ENCODE results near the gene KNSTRN. TPM values are rescaled to one million over a fixed set of nuclear protein-coding genes. Genes with fewer than 3 reads are reported as not detected.

KNSTRN gene
- total RNA-seq, 6 experiments from 2014 or later = 5.4 to 17.2 (median 11.2) TPM

GRCh38 chr15:40347559-40348473 lies 34.7 kb upstream of the KNSTRN start:
- intact Hi-C loops (cut with DNase I) = loop anchor here in 1 of 2 donors (10.0 kb wide), 1 partner anchor 77 kb away; no protein-coding TSS in a partner anchor
- Histone ChIP-seq H3K36me3 (no peaks in the 10 kb centered on the region), H3K27ac (no peak overlapping the region), H3K4me1 (no peaks in the 10 kb centered on the region), H3K27me3 (no peaks in the 10 kb centered on the region), H3K4me3 (no peak overlapping the region), H3K9me3 (no peaks in the 10 kb centered on the region)
- TF ChIP-seq CTCF (IDR thresholded peaks at IDR 0.05) = no peak
- TF ChIP-seq POLR2A (IDR thresholded peaks at IDR 0.05) = no peak
- ATAC-seq (no peak), DNase-seq (no peak)
- WGBS (ENCODE audit: insufficient coverage, low coverage, low lambda C conversion rate, missing lambda C conversion rate) = 90% methylated on average over 3 of the region's 11 CpGs

GRCh38 chr15:40348474-40348870 lies 34.0 kb upstream of the KNSTRN start:
- no peak for ATAC-seq
- Histone ChIP-seq H3K27me3 (no peaks in the 10 kb centered on the region), H3K4me1 (peaks cover 0 to 5% (median 2%) of the 10 kb centered on the region in 4 donors), H3K4me3 (no peak overlapping the region), H3K36me3 (no peaks in the 10 kb centered on the region), H3K9me3 (no peaks in the 10 kb centered on the region), H3K27ac (no peak overlapping the region)
- no CpG with 5 or more reads among the region's 5 CpGs for WGBS (ENCODE audit: insufficient coverage, low coverage, low lambda C conversion rate, missing lambda C conversion rate)
- TF ChIP-seq CTCF (IDR thresholded peaks at IDR 0.05) = no peak
- no peak for TF ChIP-seq POLR2A (IDR thresholded peaks at IDR 0.05)
- DNase-seq = no peak
- intact Hi-C loops (cut with DNase I) = loop anchor here in 1 of 2 donors (10.0 kb wide), 1 partner anchor 76 kb away; no protein-coding TSS in a partner anchor

- 82% methylated on average over 3 of the region's 5 CpGs for WGBS (ENCODE audit: insufficient coverage, low coverage, low lambda C conversion rate, missing lambda C conversion rate)
- H3K4me3 ChIP-seq = no peak overlapping the region
- H3K36me3 ChIP-seq = no peaks in the 10 kb centered on the region
- H3K27ac ChIP-seq = no peak overlapping the region
- ATAC-seq (no peak), DNase-seq (no peak)
- no peaks in the 10 kb centered on the region for H3K27me3 ChIP-seq
- TF ChIP-seq POLR2A (IDR thresholded peaks at IDR 0.05) = no peak
- TF ChIP-seq CTCF (IDR thresholded peaks at IDR 0.05) = no peak
- H3K9me3 ChIP-seq = no peaks in the 10 kb centered on the region
- intact Hi-C loops (cut with DNase I) = loop anchor here in 1 of 2 donors (10.0 kb wide), 1 partner anchor 76 kb away; no protein-coding TSS in a partner anchor
- peaks cover 0 to 12% (median 2%) of the 10 kb centered on the region in 4 donors for H3K4me1 ChIP-seq
Observed at GRCh38 chr15:40349163-40349562, 33.4 kb upstream of the KNSTRN start.

GRCh38 chr15:40352281-40352901 lies 30.1 kb upstream of the KNSTRN start:
- no peak for TF ChIP-seq CTCF (IDR thresholded peaks at IDR 0.05)
- TF ChIP-seq POLR2A (IDR thresholded peaks at IDR 0.05) = no peak
- Histone ChIP-seq H3K9me3 (no peaks in the 10 kb centered on the region), H3K4me1 (peaks cover 0 to 15% (median 2%) of the 10 kb centered on the region in 4 donors), H3K27me3 (no peaks in the 10 kb centered on the region), H3K36me3 (no peaks in the 10 kb centered on the region), H3K4me3 (no peak overlapping the region), H3K27ac (no peak overlapping the region)
- ATAC-seq (no peak), DNase-seq (no peak)
- intact Hi-C loops (cut with DNase I) = no loop called here
- 68% methylated on average over 4 of the region's 7 CpGs for WGBS (ENCODE audit: insufficient coverage, low coverage, low lambda C conversion rate, missing lambda C conversion rate)
